Esophagus squamous epithelium (tissue), 4 donors: ENCODE results near the gene SCIN.
"Not testable (repeated sequence)": the region's sequence is repeated elsewhere in the genome, so short reads cannot be mapped to it uniquely, and the experiment has no call there.

Source experiments
- POLR2A ChIP-seq, 4 donors: fragments of 450-650 bp; IDR thresholded peaks; one replicate each; pipeline ENCODE4 v1.6.1; 2017; ENCODE audit warnings: antibody characterized with exemption in 4 of 4, mild to moderate bottlenecking in 4 of 4, moderate library complexity in 3 of 4
- TF ChIP-seq, protein P1 (sequence below), 6 experiments: fragments of 450-650 bp in 4 of 6; fragments of 200-600 bp in 2 of 6; sonication (generic) in 2 of 6; IDR thresholded peaks; one replicate each; pipeline ENCODE4 v1.5.1; 2016 to 2019; ENCODE audit warnings: antibody characterized with exemption in 6 of 6, mild to moderate bottlenecking in 4 of 6, moderate library complexity in 4 of 6

DNA sequence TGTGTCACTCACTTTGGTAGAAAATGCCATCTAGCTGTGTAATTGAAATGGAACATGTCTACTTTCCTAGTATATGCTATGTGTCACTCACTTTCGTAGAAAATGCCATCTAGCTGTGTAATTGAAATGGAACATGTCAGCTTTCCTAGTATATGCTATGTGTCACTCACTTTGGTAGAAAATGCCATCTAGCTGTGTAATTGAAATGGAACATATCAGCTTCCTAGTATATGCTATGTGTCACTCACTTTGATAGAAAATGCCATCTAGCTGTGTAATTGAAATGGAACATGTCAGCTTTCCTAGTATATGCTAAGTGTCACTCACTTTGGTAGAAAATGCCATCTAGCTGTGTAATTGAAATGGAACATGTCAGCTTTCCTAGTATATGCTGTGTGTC, 42.9 kb upstream of the SCIN start:
- TF ChIP-seq, protein P1, sequence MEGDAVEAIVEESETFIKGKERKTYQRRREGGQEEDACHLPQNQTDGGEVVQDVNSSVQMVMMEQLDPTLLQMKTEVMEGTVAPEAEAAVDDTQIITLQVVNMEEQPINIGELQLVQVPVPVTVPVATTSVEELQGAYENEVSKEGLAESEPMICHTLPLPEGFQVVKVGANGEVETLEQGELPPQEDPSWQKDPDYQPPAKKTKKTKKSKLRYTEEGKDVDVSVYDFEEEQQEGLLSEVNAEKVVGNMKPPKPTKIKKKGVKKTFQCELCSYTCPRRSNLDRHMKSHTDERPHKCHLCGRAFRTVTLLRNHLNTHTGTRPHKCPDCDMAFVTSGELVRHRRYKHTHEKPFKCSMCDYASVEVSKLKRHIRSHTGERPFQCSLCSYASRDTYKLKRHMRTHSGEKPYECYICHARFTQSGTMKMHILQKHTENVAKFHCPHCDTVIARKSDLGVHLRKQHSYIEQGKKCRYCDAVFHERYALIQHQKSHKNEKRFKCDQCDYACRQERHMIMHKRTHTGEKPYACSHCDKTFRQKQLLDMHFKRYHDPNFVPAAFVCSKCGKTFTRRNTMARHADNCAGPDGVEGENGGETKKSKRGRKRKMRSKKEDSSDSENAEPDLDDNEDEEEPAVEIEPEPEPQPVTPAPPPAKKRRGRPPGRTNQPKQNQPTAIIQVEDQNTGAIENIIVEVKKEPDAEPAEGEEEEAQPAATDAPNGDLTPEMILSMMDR (IDR thresholded peaks at IDR 0.05) = not testable (repeated sequence)
- not testable (repeated sequence) for TF ChIP-seq POLR2A (IDR thresholded peaks at IDR 0.05)
